HG03457 (cell line): ENCODE data around the gene SPARCL1.
"Not testable (repeated sequence)": the region's sequence is repeated elsewhere in the genome, so short reads cannot be mapped to it uniquely, and the experiment has no call there.

Experiments used
- ATAC-seq: cut with Tn5 transposase; IDR thresholded peaks from one replicate; pipeline ENCODE4 v1.9.1; 2021; ENCODE audit warnings: moderate number of reproducible peaks; ENCODE audit not compliant: unreplicated experiment

SPARCL1 gene

DNA sequence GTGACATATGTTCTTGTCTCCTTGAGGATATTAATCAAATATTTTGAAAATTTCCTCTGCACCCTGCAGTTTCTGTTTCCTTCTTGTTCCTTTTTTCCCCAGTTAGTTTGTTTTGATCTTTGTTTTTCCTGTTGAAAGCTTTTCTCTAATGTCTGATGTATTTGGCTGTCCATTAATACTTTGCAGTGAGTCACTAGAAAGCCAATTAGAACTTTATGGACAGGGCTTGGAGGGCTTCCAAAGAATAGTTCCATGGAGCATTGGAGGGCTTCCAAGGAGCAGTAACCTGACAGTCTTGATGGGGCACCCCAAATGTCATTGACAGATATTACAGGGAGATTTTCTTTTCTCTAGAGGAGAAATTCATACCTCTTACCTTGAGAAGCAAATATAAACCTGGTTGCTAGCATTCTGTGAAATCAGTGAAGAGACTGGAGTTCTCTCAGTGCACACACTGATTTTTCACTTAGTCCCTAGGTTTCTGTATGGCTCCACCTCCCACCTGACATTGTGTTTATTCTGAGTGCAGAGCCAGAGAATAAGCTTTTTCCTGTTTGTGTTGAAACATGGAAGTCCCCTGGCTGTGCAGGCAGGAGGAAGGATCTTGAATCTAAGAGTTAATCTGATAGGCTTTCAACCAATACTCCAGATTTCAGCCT is 26.5 kb downstream of the SPARCL1 start:
- ATAC-seq, result no peak

DNA sequence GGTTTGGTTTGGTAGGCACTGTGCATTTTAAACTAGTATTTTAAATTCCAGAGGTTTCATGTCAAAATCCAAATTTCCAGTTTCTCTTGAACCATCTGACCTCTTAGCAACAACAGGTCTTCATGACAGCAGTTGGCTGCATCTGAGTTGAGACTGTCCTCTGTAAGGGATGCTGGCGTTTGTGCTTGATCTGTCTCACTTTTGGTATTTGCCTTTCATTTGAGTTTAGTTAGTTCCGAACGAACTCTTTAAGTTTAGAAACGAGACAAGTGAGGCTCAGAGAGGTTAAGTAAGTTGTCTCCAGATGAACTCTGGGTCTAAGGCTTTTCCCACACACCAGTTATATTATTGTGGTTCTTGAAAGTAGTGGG is 29.1 kb downstream of the SPARCL1 start:
- ATAC-seq, result peak; percentile 26

DNA sequence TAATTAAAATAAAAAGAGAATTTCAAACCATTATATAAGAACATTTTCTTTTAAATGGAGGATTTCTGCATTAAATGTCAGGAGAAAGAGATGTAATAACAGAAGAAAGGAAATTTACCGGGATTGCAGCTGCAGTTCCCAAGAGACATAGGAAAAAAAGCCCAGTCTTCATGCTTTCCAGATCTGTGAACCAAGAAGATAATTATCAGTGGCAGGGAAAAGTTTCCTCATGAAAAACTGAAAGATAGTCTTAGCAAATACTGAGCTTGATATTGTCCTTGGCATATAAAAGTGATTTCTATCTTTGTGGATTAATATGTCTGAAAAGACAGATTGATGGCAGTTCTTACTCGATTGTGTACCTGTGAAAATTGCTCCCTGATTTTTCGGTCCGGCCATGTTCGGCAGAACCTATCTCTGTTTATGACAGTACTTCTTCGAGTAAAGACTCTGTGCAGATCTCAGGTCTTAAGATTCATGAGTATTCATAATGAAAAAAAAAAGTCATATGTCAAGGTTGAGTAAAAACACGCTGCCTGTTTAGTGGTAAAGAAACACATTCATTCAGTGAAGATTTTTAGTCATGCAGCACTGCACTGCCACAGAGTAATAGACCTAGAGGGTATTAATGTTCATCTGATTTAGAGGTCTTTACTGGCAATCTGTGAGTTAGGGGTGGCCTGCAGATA is 29.6 kb downstream of the SPARCL1 start:
- peak; percentile 55 for ATAC-seq

DNA sequence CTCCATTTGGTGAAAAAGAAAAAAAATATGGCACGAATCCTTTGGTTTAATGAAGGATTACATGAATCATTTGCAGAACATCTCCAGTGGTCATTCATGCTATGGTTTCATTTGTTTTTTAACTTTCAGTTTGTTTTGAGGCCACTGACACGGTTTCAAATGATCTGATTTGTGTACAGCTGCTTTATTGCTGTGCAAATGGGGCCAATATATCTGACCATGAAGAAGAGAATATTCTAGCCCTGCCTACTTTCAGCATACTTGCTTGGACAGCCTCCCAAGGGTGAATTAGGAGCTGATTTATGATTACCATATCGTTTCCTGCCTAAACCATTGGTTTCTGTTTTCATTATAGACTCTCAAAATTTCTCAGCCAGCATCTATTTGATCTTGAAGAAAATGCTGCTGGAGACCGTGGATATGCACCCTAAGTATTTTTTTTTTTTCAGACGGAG is 30.7 kb downstream of the SPARCL1 start:
- ATAC-seq, result peak; percentile 80

DNA sequence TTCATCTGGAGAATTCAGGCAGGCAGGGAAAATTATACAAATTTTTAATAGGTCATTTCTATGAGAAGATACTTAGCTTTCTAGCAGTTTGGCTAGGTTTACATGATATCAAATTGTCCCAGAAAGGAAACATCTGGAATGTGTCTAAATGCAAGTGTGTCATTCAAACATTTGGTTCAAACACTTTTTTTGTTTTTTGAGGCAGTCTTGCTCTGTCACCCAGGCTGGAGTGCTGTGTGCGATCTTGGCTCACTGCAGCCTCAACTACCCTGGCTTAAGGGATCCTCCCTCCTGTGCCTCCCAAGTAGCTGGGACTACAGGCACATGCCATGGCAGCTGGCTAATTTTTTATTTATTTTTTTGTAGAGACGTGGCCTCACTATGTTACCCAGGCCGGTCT is 31.6 kb downstream of the SPARCL1 start:
- no peak for ATAC-seq

DNA sequence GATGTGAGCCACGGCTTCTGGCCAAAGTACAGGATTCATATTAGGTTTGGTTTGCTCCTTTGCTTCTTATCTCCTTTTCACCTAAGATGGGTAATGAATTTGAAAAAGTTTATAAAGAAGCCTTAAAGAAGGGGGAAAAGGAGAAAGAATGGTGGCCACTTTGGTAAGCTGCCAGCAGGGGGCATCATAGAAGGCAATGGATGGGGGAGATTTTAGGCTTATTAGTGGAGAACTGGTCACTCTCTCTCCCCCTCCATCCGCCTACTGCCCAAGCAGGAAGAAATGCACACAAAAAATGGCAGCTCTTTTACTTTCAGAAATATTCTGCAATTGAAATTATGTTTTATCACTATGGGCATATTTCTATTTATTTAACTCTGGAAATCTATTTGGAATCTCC is 32.0 kb downstream of the SPARCL1 start:
- ATAC-seq, result no peak

DNA sequence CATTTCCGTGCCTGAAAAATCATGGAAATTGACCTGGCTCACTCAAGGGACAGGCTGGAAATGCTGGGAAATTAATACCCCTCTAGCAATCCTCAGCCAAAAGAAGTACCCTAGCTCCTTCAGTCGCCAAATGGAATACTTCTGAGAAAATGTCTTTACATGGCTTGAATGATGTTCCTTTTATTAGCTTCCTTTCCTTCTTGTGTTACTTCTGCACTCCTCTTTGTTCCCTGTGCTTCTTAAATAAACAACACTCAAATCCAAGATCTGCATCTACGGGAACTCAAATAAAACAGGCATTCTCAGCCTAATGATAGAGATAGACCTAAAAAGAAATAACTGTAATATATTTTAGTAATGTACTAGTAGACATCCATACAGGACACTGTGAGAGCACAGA is 36.1 kb downstream of the SPARCL1 start:
- ATAC-seq, result no peak

DNA sequence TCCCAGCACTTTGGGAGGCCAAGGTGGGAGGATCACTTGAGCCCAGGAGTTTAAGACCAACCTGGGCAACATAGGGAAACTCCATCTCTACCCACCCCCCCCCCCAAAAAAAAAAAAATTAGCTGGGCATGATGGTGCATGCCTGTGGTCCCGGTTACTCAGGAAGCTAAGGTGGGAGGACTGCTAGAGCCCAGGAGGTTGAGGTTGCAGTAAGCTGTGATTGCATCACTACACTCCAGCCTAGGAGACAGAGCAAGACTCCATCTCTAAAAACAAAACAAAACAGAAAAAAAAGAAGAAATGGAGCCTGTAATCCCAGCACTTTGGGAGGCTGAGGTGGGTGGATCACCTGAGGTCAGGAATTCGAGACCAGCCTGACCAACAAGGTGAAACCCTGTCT is 37.3 kb downstream of the SPARCL1 start:
- ATAC-seq, result not testable (repeated sequence)

DNA sequence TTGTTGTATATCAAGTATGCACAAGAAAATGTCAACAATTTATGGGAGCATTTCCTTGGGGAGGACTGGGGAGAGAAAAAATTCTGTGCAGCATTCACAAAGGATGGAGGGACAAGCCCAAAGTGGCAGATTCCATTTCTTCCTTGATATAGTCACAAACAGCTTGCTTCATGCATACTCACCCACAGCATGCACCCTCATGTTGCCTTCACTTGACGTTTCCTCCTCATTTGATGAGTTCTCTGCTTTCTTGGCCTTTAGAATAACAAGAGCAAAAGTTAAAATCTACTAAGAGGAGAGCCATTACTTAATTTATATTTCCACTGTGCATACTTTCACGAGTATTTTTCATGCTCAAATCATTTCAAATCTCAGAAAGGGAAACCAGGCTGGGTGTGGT is 37.7 kb downstream of the SPARCL1 start:
- ATAC-seq, result no peak

DNA sequence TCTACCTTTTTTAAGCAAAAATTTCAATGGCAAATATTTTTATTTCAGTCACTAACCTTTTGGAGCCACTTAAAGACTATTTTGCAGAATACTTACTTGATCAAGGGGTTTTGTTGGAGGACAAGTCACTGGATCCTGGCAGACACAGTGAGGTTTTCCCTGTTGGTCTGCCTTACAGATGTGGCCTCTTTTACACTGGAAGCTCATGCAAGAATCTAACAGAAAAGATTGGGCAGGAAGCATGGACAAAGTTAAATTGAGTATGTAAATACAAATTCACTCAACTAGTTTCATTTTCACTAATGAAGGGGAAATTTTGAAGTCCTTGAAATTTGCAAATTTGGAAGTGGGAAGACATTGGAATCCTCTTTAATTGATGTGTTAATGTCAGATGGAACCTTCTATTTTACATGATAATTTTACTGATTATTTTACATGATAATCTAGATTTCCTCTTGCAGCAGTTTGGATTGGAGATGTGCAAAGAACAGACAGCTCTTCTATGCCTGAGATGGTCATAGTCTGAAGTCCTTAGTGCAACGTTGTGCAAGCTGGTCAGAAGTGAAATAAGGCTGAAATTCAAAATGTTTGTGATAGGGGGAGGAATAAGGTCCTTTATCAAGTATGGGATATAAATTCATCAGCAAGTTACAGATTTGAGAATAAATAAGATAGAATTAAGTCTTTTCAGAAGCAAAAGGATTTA is 38.4 kb downstream of the SPARCL1 start:
- no peak for ATAC-seq

DNA sequence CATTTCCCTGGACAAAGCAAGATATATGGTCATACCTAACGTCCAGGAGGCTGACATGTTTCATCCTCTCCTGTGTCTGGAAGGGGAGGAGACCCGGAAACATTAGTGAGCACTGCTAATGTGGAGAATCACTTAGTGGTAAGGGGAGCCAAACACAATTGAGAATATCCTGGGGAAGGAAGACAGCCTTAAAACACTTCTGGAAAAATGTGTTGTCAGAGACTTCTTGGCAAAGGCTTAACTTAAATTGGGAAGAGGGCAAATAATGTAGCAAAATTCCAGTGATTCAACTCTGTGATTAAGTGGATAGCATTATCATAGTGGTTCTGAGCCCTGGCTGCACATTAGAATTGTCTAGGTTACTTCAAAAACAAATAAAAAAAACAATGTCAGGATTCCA is 39.5 kb downstream of the SPARCL1 start:
- no peak for ATAC-seq

DNA sequence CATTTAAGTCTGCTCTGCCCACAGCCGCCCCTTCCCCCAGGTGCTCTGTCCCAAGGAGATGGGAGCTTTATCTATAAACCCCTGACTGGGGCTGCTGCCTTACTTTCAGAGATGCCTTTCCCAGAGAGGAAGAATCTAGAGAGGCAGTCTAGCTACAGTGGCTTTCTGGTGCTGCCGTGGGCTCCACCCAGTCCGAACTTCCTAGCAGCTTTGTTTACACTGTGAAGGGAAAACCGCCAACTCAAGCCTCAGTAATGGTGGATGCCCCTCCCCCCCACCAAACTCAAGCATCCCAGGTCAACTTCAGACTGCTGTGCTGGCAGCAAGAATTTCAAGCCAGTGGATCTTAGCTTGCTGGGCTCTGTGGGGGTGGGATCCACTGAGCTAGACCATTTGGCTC is 40.5 kb downstream of the SPARCL1 start:
- ATAC-seq, result not testable (repeated sequence)

DNA sequence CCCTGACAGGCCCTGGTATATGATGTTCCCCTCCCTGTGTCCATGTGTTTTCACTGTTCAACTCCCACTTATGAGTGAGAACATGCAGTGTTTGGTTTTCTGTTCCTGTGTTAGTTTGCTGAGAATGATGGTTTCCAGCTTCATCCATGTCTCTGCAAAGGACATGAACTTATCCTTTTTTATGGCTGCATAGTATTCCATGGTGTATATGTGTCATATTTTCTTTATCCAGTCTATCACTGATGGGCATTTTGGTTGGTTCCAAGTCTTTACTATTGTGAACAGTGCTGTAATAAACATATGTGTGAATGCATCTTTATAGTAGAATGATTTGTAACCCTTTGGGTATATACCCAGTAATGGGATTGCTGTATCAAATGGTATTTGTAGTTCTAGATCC is 45.9 kb downstream of the SPARCL1 start:
- ATAC-seq, result not testable (repeated sequence)

DNA sequence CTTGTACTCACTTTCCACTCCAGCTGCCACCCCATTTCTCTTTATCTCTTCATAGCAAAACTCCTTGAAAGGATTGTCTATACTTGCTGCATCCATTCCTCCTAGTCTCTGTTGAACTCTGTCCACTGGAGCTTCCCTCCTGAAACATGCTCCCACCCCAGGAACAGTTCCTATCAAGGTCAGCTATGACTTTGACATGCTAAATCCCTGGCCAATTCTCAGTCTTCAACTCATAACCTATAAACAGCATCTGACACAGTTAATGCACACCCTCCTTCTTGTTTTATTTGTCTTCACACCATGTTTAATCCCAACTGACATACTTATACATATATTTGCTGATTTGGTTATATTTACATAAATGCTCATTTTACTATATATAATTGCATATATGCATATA is 47.8 kb downstream of the SPARCL1 start:
- no peak for ATAC-seq

DNA sequence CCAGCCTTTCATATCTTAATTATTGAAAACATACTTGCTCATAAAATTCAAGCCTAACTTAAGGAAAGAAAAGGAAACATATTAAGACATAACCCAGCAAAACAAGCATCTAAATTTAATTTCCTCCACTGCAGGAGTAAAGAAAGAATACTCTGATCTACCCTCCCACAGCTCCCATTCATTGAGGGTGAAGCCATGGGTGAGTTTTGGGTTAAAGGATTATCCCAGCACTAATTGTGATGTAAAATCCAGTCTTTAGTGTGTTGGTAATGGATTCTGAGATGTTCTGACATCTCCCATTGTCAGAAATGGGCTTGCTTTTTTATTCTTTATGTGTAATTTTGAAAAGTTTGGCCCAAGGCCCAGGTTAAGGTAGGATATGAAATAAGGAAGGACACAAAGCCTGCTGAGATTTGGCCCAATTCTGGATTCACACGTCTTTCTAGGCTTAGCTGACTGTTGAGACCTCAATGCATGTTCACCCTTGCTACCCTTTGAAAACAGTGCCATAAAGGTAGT is 50.4 kb downstream of the SPARCL1 start:
- ATAC-seq, result no peak

DNA sequence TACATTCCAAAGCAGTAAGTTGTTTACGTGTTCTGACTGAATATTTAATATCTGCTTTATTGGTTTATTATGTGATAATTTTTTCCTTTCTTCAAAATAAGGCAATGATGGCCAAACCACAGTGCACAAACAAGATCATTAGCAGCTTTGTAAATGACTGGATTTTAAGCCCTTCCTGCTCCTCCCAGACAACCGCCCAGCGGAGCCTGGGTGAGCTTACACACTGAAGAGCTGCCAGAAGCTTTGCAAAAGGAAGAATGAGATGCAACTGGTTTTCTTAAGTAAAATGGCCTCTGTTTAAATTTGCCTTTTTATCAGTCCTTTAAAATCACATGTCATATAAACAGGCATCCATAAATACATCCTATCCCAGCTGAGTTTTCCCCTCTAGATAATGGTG is 52.2 kb downstream of the SPARCL1 start:
- ATAC-seq, result no peak

DNA sequence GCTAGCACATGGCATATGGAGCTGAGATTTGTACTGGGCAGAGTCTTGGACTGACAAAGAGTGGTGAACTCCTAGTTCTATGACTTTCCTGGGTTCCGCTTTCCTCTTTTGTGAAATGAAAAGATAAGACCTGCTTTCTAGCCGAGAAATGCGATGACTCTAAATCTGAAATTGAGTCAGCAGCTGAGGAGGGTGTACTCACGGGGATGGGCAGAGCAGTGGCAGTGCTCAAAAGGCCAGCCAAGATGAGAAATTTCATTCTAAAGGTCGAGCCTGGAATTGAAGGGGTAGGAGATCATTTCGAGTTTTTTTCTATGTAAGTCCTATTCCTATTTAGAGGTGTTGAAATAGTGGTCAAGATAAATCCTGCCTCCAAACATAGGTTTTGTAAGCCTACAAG is 59.8 kb downstream of the SPARCL1 start:
- no peak for ATAC-seq

DNA sequence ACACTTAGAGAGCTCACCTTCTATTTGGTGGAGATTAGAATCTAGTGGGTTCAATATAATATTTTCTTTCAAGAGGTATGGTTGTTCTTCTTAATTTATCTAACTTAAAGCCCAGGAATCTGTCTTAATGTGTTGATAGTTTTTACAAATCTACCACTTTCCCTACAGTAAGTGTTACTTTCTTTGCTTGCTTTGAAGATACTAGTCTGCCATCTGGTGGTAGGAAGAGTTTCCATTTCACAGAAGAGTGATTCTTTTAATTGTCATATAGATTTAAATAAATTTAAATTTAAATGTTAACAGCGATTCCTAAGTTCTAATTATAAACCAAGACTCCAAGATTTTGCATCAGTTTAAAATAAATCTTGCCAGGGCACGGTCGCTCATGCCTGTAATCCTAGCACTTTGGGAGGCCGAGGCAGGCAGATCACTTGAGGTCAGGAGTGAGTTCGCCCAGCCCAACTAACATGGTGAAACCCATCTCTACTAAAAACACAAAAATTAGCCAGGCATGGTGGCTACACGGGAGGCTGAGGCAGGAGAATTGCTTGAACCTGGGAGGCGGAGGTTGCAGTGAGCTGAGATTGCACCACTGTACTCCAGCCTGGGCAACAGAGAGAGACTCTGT is 63.3 kb downstream of the SPARCL1 start:
- no peak for ATAC-seq

DNA sequence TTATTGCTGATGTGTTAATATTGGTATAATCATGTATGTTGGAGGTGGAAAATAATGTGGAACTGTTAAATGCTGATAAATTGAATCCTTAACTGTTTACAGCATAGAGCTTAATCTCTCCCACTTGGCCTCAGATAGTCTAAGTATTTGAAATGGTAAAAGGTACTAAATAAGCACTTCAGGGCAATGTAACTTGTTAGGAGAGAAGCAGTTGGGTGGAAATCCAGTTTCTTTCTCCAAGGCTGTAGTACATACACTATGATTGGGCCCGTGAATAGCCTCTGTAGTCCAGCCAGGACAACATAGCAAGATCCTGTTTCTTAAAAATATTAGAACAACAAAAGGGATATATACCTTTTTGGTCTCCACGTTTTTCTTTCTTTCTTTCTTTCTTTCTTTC is 67.1 kb downstream of the SPARCL1 start:
- no peak for ATAC-seq

DNA sequence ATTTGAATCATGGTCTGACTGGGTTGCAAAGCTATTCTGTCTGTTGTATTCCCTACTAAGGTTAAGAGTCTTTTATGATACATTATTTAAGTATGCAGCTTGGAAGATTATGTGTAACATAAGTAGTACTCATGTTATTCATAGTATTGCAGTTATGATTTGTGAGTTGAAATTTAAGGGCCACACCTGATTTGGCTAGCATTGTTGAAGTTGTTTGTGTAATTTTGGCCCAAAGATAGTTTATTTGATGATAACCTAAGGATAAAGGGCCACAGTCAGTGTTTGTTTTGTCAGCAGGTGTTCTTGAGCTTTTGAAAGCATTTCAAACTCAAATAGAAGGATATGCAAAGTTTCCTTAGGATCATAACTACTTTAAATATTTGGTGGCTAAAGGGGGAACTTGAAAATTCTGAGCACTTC is 67.9 kb downstream of the SPARCL1 start:
- no peak for ATAC-seq

DNA sequence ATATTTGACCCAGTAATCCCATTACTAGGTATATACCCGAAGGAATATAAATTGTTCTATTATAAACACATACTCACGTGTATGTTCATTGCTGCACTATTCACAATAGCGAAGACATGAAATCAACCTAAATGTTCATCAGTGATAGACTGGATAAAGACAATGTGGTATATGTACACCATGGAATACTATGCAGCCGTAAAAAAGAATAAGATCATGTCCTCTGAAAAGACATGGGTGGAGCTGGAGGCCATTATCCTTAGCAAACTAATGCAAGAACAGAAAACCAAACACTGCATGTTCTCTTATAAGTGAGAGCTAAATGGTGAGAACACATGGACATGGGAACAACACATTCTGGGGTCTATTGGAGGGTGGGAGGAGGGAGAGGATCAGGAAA is 70.3 kb downstream of the SPARCL1 start:
- ATAC-seq, result no peak
